NB4 (cell line): Measurements from ENCODE around the gene RBM26.

ENCODE experiments used
- DNase-seq: peaks from one replicate; pipeline ENCODE4 v3.0.0; 2010; ENCODE audit warnings: low read depth
- H3K4me3 ChIP-seq: one replicate; pipeline ENCODE4 v1.5.1; 2011; ENCODE audit warnings: mild to moderate bottlenecking, low read depth, low read length, moderate library complexity
- MAX ChIP-seq: IDR thresholded peaks from 2 replicates; pipeline ENCODE4 v1.6.1; 2011; ENCODE audit warnings: low read depth, low read length
- MYC ChIP-seq: IDR thresholded peaks from 2 replicates; pipeline ENCODE4 v1.6.1; 2011; ENCODE audit warnings: low read depth, low read length
- POLR2A ChIP-seq: IDR thresholded peaks from 2 replicates; pipeline ENCODE4 v1.6.1; 2011; ENCODE audit warnings: mild to moderate bottlenecking; ENCODE audit not compliant: insufficient read length; ENCODE audit errors: extremely low read depth
- TF ChIP-seq, protein P1 (sequence below): IDR thresholded peaks from one replicate; pipeline ENCODE4 v1.5.1; 2012; ENCODE audit warnings: low read depth, low read length

The RBM26 gene

DNA sequence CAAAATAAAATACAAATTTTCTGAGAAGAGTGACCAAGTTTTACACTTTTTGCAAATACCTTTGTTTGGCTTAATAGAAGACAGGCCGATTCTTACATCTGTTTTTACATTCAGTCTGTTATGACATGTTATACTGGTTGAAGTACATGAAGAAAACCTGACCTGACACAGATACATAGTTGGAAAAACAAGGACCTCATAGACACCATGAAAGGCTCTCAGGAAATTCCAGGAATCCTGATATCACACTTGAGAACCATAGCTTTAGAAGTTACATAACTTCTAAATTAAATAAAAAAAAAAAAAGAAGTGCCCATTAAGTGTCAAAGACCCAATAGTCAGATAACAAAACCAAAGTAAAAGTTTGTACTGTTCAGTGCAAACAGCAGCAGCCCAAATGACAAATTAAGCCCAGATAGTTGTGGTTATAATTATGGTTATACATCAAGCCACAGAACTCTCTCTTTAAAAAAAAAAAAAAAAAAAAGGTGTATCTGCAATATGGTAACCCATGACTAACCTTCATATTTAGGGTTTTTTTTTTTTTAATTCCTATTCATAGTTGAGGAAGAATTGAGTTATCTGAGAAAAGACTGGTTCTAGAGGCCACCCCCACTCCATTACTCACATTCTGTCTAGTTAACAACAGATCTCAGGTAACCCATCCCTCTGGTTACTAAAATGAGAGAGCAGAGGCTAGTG, 19.8 kb downstream of the RBM26 start:
- no peak overlapping the region for H3K4me3 ChIP-seq
- DNase-seq, result no peak
- TF ChIP-seq MAX (no peak), MYC (no peak), POLR2A (no peak)
- TF ChIP-seq, protein P1, sequence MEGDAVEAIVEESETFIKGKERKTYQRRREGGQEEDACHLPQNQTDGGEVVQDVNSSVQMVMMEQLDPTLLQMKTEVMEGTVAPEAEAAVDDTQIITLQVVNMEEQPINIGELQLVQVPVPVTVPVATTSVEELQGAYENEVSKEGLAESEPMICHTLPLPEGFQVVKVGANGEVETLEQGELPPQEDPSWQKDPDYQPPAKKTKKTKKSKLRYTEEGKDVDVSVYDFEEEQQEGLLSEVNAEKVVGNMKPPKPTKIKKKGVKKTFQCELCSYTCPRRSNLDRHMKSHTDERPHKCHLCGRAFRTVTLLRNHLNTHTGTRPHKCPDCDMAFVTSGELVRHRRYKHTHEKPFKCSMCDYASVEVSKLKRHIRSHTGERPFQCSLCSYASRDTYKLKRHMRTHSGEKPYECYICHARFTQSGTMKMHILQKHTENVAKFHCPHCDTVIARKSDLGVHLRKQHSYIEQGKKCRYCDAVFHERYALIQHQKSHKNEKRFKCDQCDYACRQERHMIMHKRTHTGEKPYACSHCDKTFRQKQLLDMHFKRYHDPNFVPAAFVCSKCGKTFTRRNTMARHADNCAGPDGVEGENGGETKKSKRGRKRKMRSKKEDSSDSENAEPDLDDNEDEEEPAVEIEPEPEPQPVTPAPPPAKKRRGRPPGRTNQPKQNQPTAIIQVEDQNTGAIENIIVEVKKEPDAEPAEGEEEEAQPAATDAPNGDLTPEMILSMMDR, result no peak

DNA sequence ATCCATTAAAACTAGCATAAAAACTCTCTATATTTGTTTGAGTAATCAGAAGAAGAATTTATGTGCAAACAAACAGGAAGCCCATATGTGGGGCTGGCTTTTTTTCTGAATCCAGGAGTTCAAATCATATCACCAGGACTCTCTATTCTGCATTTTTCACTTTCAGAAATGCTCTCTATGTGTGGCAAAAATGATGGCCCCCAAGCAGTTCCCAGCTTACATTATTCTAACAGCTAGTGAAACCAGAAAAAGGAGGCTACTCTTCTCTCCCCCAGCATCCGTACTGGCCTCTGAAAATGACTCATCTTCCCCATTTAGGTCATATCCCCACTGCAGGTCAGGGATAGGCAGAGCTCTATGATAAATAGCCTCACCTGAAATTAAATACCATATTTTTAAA, 20.4 kb downstream of the RBM26 start:
- no peak for TF ChIP-seq MYC
- no peak overlapping the region for H3K4me3 ChIP-seq
- DNase-seq, result peak; percentile 83

- peak; percentile 31 for DNase-seq
- TF ChIP-seq, protein P1, result no peak
- no peak for TF ChIP-seq MYC
- no peak overlapping the region for H3K4me3 ChIP-seq
Measured at GRCh38 chr13:79384022-79384610, 21.9 kb downstream of the RBM26 start.

GRCh38 chr13:79382545-79383275, 23.3 kb downstream of the RBM26 start:
- TF ChIP-seq, protein P1, result no peak
- no peak for TF ChIP-seq MYC
- no peak for TF ChIP-seq POLR2A
- TF ChIP-seq MAX, result no peak

DNA sequence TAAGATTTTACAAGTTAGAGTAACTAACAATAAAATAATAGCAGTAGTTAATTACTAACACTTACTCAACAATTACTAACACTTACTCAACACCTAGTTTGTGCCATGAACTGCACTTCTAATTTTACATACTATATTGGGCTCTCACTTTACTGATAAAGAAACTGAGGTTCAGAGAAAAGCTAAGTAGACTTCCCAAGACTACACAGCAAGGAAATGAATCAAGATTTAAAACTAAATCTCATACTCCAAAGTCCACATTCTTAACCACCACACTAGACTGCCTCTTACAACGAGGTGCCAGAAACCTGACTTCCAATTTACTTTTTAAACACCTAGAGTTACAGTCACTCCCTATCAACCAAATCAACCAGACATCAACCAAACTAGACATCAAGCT, 25.1 kb downstream of the RBM26 start:
- no peak for DNase-seq
- H3K4me3 ChIP-seq, result no peak overlapping the region
- TF ChIP-seq MAX (no peak), POLR2A (no peak), MYC (no peak)
- TF ChIP-seq, protein P1, result no peak

More at GRCh38 chr13:79382545-79383275, 23.3 kb downstream of the RBM26 start:
- no peak overlapping the region for H3K4me3 ChIP-seq
- DNase-seq, result no peak

- DNase-seq, result no peak
- TF ChIP-seq MYC (no peak), POLR2A (no peak), MAX (no peak)
- TF ChIP-seq, protein P1, result no peak
- no peak overlapping the region for H3K4me3 ChIP-seq
Measured at GRCh38 chr13:79379274-79379673, 26.8 kb downstream of the RBM26 start.
